Keratinocyte (primary cell): ENCODE measurements around the gene RGS6.

ENCODE experiments used
- CTCF ChIP-seq, 3 experiments: IDR thresholded peaks in 1 of 3; conservative IDR thresholded peaks in 1 of 3; optimal IDR thresholded peaks in 1 of 3; 2 replicates in 2 of 3; 3 replicates in 1 of 3; pipeline versions ENCODE3 to v1.5.1; 2011; ENCODE audit warnings: low read length in 3 of 3, mild to moderate bottlenecking in 3 of 3, moderate library complexity in 2 of 3, control low read depth in 1 of 3, inconsistent platforms in 1 of 3; ENCODE audit not compliant: insufficient read depth in 2 of 3; ENCODE audit errors: extremely low read depth in 1 of 3
- EZH2 ChIP-seq: IDR thresholded peaks from one replicate; pipeline ENCODE4 v1.6.1; 2012; ENCODE audit warnings: inconsistent platforms, mild to moderate bottlenecking, low read length, moderate library complexity

DNA sequence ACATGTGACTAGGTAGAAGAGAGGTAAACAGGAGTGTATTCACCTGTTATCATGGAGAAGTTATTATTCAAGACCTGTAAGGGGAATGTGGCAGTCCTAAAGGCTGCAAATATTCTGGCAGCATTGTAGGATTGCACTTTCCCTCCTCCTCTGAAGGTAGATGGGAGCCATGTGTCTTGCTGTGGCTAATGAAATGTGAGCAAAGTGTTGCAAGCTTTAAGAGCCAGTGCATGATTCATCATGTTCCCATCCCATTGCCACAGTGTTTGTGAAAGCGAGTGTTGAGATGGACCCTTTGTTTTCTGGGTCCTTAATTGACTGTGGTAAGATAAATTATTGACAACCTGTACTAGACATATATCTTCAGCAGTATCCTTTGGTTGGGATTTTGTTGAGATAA, 128.7 kb downstream of the RGS6 start:
- no peak for TF ChIP-seq CTCF (optimal IDR thresholded peaks at IDR 0.05 in 1 of 3, IDR thresholded peaks at IDR 0.05 in 1 of 3, conservative IDR thresholded peaks at IDR 0.05 in 1 of 3; ENCODE audit: extremely low read depth in 1 of 3, insufficient read depth in 2 of 3, low read length in 3 of 3)
- no peak for TF ChIP-seq EZH2
